ENCODE results near the gene EEPD1.
A peak's percentile ranks its signal among the peaks of the same experiment; 100 is the strongest.

EEPD1 gene

GRCh38 chr7:36149694-36150452, 3.2 kb upstream of the EEPD1 start:
- Histone ChIP-seq H3K4me2 (no peak overlapping the region), H3K36me3 (peaks cover 0 to 9% (median 5%) of the 10 kb centered on the region in 11 experiments; a peak in 12 of 22 replicates), H3K9me3 (replicated peaks in 1 of 11) (peaks cover 0 to 14% (median 8%) of the 10 kb centered on the region in 11 experiments; a peak in 16 of 22 replicates), H3K9ac (no peak overlapping the region), H3K27ac (no peak overlapping the region), H3K27me3 (no peaks in the 10 kb centered on the region), H3K4me1 (peaks cover 8 to 30% (median 29%) of the 10 kb centered on the region in 10 experiments; a peak in 19 of 20 replicates), H3K4me3 (no peak overlapping the region), H4K20me1 (peaks cover 6 to 17% (median 15%) of the 10 kb centered on the region in 11 experiments; a peak in 13 of 22 replicates)
- TF ChIP-seq Cebpa-rat (IDR thresholded peaks at IDR 0.05): no peak

DNA sequence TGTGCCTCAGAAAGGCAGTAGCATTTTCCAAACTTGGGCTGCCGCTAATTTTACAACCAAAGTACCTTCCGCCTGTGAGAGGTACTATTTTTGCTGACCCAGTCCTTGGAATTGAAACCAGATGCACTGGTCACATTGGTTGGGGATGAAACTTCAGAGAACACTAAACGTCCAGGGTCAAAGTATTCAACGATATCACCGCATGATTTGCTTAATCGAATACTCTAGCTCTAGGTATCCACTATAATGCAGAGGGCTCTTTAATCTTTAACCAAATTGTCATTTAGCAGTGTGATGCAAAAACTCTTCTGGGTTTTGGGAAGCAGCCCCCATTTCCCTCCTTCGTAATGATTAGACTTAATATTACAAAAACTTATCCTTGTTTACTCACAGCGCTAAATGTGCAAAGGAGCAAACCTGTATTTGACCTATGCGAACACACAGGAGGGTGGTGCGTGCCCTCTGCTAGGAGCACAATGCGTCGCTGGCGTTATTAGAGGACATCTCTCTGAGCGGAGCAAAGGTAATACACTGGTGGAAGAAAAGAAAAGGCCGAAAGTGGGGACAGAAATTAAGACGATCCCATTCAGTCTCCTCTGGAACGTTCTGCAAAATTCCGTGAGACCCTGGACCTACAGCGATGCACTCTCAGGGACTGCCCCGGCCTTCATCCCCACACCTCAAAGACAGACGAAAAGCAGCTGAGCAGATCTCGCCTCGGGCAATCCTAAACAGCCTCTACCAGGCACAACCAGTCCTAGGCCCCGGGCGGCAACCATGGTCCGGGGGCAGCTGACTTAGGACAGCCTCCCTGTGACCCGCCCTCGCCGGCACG, 916 bp upstream of the EEPD1 start:
- Histone ChIP-seq H3K9ac (peak overlapping the region; percentile 68 to 94 (median 78)), H3K4me2 (peak overlapping the region; percentile 71 to 85 (median 79)), H3K4me3 (peak overlapping the region; percentile 60 to 99 (median 82)), H3K36me3 (peaks cover 0 to 32% (median 9%) of the 10 kb centered on the region in 11 experiments; a peak in 12 of 22 replicates), H3K9me3 (replicated peaks in 1 of 11) (peaks cover 0 to 14% (median 8%) of the 10 kb centered on the region in 11 experiments; a peak in 16 of 22 replicates), H3K27me3 (no peaks in the 10 kb centered on the region), H3K4me1 (peaks cover 10 to 52% (median 50%) of the 10 kb centered on the region in 10 experiments), H3K27ac (peak overlapping the region; percentile 41 to 88 (median 71); a peak in 19 of 22 replicates), H4K20me1 (peaks cover 8 to 40% (median 28%) of the 10 kb centered on the region in 11 experiments; a peak in 13 of 22 replicates)
- no peak for TF ChIP-seq Cebpa-rat (IDR thresholded peaks at IDR 0.05)

GRCh38 chr7:36153571-36154097, 580 bp downstream of the EEPD1 start:
- H3K27me3 ChIP-seq: no peaks in the 10 kb centered on the region
- H3K9me3 ChIP-seq (replicated peaks in 1 of 11): peaks cover 0 to 4% (median 3%) of the 10 kb centered on the region in 11 experiments; a peak in 16 of 22 replicates
- peaks cover 0 to 47% (median 14%) of the 10 kb centered on the region in 11 experiments; a peak in 12 of 22 replicates for H3K36me3 ChIP-seq
- H3K4me3 ChIP-seq: peak overlapping the region; percentile 75 to 99 (median 84)
- peak overlapping the region; percentile 78 to 97 (median 86) for H3K9ac ChIP-seq
- peak overlapping the region; percentile 94 to 100 (median 99) for H3K4me2 ChIP-seq
- H3K4me1 ChIP-seq: peaks cover 25 to 58% (median 44%) of the 10 kb centered on the region in 10 experiments
- peaks cover 8 to 55% (median 28%) of the 10 kb centered on the region in 11 experiments; a peak in 13 of 22 replicates for H4K20me1 ChIP-seq
- TF ChIP-seq Cebpa-rat (IDR thresholded peaks at IDR 0.05): no peak
- peak overlapping the region; percentile 67 to 90 (median 78) for H3K27ac ChIP-seq

DNA sequence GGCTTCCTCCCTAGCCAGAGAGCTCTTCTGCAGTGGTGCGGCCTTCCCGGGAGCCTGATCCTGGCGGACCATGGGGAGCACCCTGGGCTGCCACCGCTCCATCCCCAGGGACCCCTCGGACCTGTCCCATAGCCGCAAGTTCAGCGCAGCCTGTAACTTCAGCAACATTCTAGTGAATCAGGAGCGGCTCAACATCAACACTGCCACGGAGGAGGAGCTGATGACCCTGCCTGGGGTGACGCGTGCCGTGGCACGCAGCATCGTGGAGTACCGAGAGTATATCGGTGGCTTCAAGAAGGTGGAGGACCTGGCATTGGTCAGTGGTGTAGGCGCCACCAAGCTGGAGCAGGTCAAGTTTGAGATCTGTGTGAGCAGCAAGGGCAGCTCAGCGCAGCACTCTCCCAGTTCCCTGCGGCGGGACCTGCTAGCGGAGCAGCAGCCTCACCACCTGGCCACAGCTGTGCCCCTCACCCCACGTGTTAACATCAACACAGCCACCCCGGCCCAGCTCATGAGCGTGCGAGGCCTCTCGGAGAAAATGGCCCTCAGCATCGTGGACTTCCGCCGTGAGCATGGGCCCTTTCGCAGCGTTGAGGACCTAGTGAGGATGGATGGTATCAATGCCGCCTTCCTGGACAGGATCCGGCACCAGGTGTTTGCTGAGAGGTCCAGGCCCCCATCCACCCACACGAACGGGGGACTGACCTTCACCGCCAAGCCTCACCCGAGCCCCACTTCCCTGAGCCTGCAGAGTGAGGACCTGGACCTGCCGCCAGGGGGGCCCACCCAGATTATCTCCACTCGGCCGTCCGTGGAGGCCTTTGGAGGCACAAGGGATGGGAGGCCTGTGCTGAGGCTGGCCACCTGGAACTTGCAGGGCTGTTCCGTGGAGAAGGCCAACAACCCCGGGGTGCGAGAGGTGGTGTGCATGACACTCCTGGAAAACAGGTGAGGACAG, 1.5 kb downstream of the EEPD1 start:
- Histone ChIP-seq H3K27ac (peak overlapping the region in 4 of 11 experiments; percentile 83 to 90 (median 88); a peak in 6 of 22 replicates), H3K4me2 (peak overlapping the region; percentile 94 to 100 (median 99))

DNA sequence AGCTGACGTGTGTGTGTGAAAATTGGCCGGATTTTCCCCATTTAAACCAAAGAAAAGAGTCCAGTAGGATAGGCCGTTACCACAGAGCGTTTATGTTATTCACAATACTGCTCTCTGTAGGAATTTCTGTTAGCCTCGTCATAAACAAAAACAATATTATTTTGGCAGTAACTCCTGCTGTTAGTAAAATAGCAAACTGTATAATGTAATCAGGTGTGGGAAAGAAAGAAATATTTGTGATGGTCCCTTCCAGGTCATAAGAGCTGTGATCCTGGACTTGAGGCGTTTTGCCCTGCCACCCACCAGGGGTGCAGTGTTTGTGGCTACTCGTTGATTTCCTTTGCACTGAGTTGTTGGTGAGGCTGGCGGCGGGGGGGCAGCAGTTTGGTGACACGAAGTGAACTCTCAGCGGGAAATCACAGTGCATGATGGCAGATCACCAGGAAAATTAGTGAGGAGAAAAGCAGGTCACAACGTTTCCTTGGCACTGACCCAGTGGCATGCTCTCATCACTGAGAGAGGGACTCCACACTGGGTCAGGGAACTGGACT, 2.8 kb downstream of the EEPD1 start:
- peak overlapping the region in 9 of 11 experiments; percentile 7 to 97 (median 41); a peak in 10 of 22 replicates for H3K9ac ChIP-seq

More for the DNA sequence above, 1.5 kb downstream of the EEPD1 start:
- H3K36me3 ChIP-seq: peaks cover 0 to 56% (median 14%) of the 10 kb centered on the region in 11 experiments; a peak in 11 of 22 replicates
- peaks cover 8 to 64% (median 29%) of the 10 kb centered on the region in 11 experiments; a peak in 13 of 22 replicates for H4K20me1 ChIP-seq
- peaks cover 34 to 65% (median 46%) of the 10 kb centered on the region in 10 experiments for H3K4me1 ChIP-seq
- TF ChIP-seq Cebpa-rat (IDR thresholded peaks at IDR 0.05): no peak
- H3K27me3 ChIP-seq: no peaks in the 10 kb centered on the region
- H3K9me3 ChIP-seq (replicated peaks in 1 of 11): no peaks in the 10 kb centered on the region
- H3K9ac ChIP-seq: peak overlapping the region in 10 of 11 experiments; percentile 84 to 97 (median 86); a peak in 15 of 22 replicates
- H3K4me3 ChIP-seq: peak overlapping the region; percentile 75 to 99 (median 84)

GRCh38 chr7:36157527-36158320, 4.7 kb downstream of the EEPD1 start:
- no peak overlapping the region; a peak in 1 of 22 replicates for H3K27ac ChIP-seq
- H4K20me1 ChIP-seq: peaks cover 8 to 96% (median 34%) of the 10 kb centered on the region in 11 experiments; a peak in 13 of 22 replicates
- peak overlapping the region in 8 of 11 experiments; percentile 15 to 100 (median 98); a peak in 12 of 22 replicates for H3K4me2 ChIP-seq
- no peaks in the 10 kb centered on the region for H3K9me3 ChIP-seq (replicated peaks in 1 of 11)
- peak overlapping the region in 2 of 11 experiments; percentile 94 to 97; a peak in 5 of 22 replicates for H3K9ac ChIP-seq
- H3K27me3 ChIP-seq: no peaks in the 10 kb centered on the region
- H3K4me1 ChIP-seq: peaks cover 39 to 84% (median 47%) of the 10 kb centered on the region in 10 experiments
- H3K36me3 ChIP-seq: peaks cover 0 to 85% (median 14%) of the 10 kb centered on the region in 11 experiments; a peak in 13 of 22 replicates
- peak overlapping the region in 3 of 10 experiments; percentile 92 to 99 (median 96); a peak in 6 of 20 replicates for H3K4me3 ChIP-seq
- no peak for TF ChIP-seq Cebpa-rat (IDR thresholded peaks at IDR 0.05)

More for the DNA sequence above, 2.8 kb downstream of the EEPD1 start:
- H3K27ac ChIP-seq: peak overlapping the region in 4 of 11 experiments; percentile 1 to 90 (median 60); a peak in 4 of 22 replicates
- peaks cover 39 to 75% (median 46%) of the 10 kb centered on the region in 10 experiments for H3K4me1 ChIP-seq
- peak overlapping the region; percentile 94 to 100 (median 99) for H3K4me2 ChIP-seq
- H3K4me3 ChIP-seq: peak overlapping the region in 9 of 10 experiments; percentile 13 to 99 (median 86); a peak in 16 of 20 replicates
- H3K36me3 ChIP-seq: peaks cover 0 to 67% (median 14%) of the 10 kb centered on the region in 11 experiments; a peak in 12 of 22 replicates
- H4K20me1 ChIP-seq: peaks cover 8 to 77% (median 34%) of the 10 kb centered on the region in 11 experiments; a peak in 13 of 22 replicates
- no peaks in the 10 kb centered on the region for H3K9me3 ChIP-seq (replicated peaks in 1 of 11)
- H3K27me3 ChIP-seq: no peaks in the 10 kb centered on the region
- no peak for TF ChIP-seq Cebpa-rat (IDR thresholded peaks at IDR 0.05)
